Vein endothelial cell (primary cell): ENCODE data around the gene ASB5. TPM values are rescaled to one million over a fixed set of nuclear protein-coding genes. Genes with fewer than 3 reads are reported as not detected.

Source experiments
- total RNA-seq: library from RNA; depleted of rRNA; stranded (reverse); fragments of >200 nt; gene quantifications from 2 replicates; pipeline ENCODE4 v1.2.3, GENCODE V29; 2012

Gene ASB5
- not detected in 2 replicates for total RNA-seq

GRCh38 chr4:176268963-176269362 lies at the start of gene ASB5:
ASB5 (minus strand) TSS chr4:176269222; CDS start chr4:176269108, 114 bp downstream.

GRCh38 chr4:176195184-176195978 lies 73.6 kb downstream of the ASB5 start, which contains the start of gene SPATA4:
SPATA4 (minus strand) TSS chr4:176195585; CDS start chr4:176195562, 23 bp downstream.

Other genes starting within 250 kb of the ASB5 start
- gene WDR17, start 203.4 kb downstream of the ASB5 start, total RNA-seq, result under 0.01 and 0.19 TPM in 2 replicates
- gene SPATA4, start 73.6 kb downstream of the ASB5 start, total RNA-seq, result 0.67 TPM in 1 of 2 replicates, not detected in the other
- gene SPCS3, start 50.7 kb upstream of the ASB5 start, total RNA-seq, result 114 and 139 TPM in 2 replicates